Heart left ventricle (tissue), 16 donors: ENCODE data around the gene UBE2H. TPM values are rescaled to one million over a fixed set of nuclear protein-coding genes. Genes with fewer than 3 reads are reported as not detected.

Source experiments
- ATAC-seq, 4 donors: fragments of 200-7000 bp; cut with Tn5 transposase; one replicate each; pipeline ENCODE4 v1.9.1; 2020 to 2022; ENCODE audit warnings: moderate library complexity in 4 of 4, mild to moderate bottlenecking in 3 of 4, moderate number of reproducible peaks in 1 of 4
- DNase-seq, 5 donors: peaks; one replicate each; pipeline ENCODE4 v3.0.0-alpha.2; 2020
- H3K27ac ChIP-seq, 12 donors: fragments of 200-600 bp; sonication (generic) in 4 of 12; one replicate each; pipeline versions ENCODE4 v1.5.0 to v1.8.0; 2016 to 2022; ENCODE audit warnings: mild to moderate bottlenecking in 2 of 12
- H3K27me3 ChIP-seq, 9 donors: fragments of 200-600 bp; sonication (generic) in 2 of 9; one replicate each; pipeline versions ENCODE4 v1.5.1 to v1.8.0; 2016 to 2022; ENCODE audit warnings: mild to moderate bottlenecking in 3 of 9
- H3K36me3 ChIP-seq, 9 donors: fragments of 200-600 bp; sonication (generic) in 2 of 9; one replicate each; pipeline versions ENCODE4 v1.5.0 to v1.8.0; 2018 to 2022; ENCODE audit warnings: mild to moderate bottlenecking in 2 of 9
- H3K4me1 ChIP-seq, 12 donors: fragments of 200-600 bp; sonication (generic) in 4 of 12; one replicate each; pipeline versions ENCODE4 v1.5.0 to v1.8.0; 2016 to 2022; ENCODE audit warnings: mild to moderate bottlenecking in 3 of 12
- H3K4me3 ChIP-seq, 12 donors: fragments of 200-600 bp; sonication (generic) in 4 of 12; one replicate each; pipeline versions ENCODE4 v1.5.0 to v1.8.0; 2017 to 2022; ENCODE audit warnings: mild to moderate bottlenecking in 9 of 12, moderate library complexity in 4 of 12
- H3K9me3 ChIP-seq, 12 donors: fragments of 200-600 bp; sonication (generic) in 4 of 12; one replicate each; pipeline versions ENCODE4 v1.5.0 to v1.8.0; 2016 to 2022; ENCODE audit warnings: mild to moderate bottlenecking in 1 of 12
- POLR2A ChIP-seq, 2 donors: fragments of 450-650 bp; IDR thresholded peaks; one replicate each; pipeline ENCODE4 v1.6.1; 2017; ENCODE audit warnings: antibody characterized with exemption in 2 of 2, mild to moderate bottlenecking in 2 of 2, moderate library complexity in 2 of 2
- WGBS, 4 donors: extraction: QIAGEN DNeasy Blood & Tissue Kit in 2 of 4; methylation state at CpG; one replicate each; pipeline versions ENCODE4 v1.1.5 to v1.1.7; 2013 to 2018; 5-methylcytosine and 5-hydroxymethylcytosine counted together
- intact Hi-C, 10 donors: fragments of 100-400 bp; cut with DNase I; formaldehyde crosslinking; loops; one replicate each; pipeline versions ENCODE4 v1.11.1 to v1.14.2; 2022
- polyA plus RNA-seq, 2 donors: library from polyadenylated mRNA; stranded (reverse); fragments of 200-250 nt; gene quantifications; one replicate each; pipeline ENCODE4 v1.2.3, GENCODE V29; 2013
- total RNA-seq, 9 donors: library from RNA; depleted of rRNA in 2 of 9; stranded (reverse); fragments of >200 nt in 2 of 9; fragmentation: NEBNext Ultra II Directional in 3 of 9; extraction: Animal tissue kit (Norgen Biotek cat#: 25700) in 3 of 9; gene quantifications; one replicate each; pipeline versions ENCODE4 v1.1.0 to v1.2.4, GENCODE V29; 2016 to 2023
- TF ChIP-seq, protein P1 (sequence below), 12 donors: fragments of 200-600 bp; sonication (generic) in 4 of 12; IDR thresholded peaks; one replicate each; pipeline versions ENCODE4 v1.5.0 to v1.8.0; 2018 to 2022; ENCODE audit warnings: antibody characterized with exemption in 12 of 12, mild to moderate bottlenecking in 5 of 12
- donor health status: ischemic (EF 13 %, LVEDD 7.1; RV severe dilation, severe dysfunction).
- donor health status: healthy with polysubstance abuse.
- donor health status: DM: no; HTN: yes; CAD: no.
- donor health status: DM: no; HTN: no; CAD: no.
- donor health status: ischemic (EF 25% LVEDD 6.9; RV normal size, moderate dysfunction).
- donor health status: ischemic (EF 25% LVEDD 5.7; RV mildly dilated, moderate dysfunction).
- donor health status: healthy.
- donor health status: DM: yes; HTN: yes; CAD: no.
- donor health status: ischemic (EF 35%, LVEDD 5.7; RV mildly dilated, moderate dysfunction).
- donor health status: nonischemic (EF 11% LVEDD 7.7; RV severe dilation, severe dysfunction).
- donor health status: DM: yes; HTN: yes; CAD: no.
- donor health status: PGD.
- donor health status: ischemic (EF 29% LVEDD 5.4; RV normal size, mild dysfunction).
- donor health status: nonischemic (EF 23%, LVEDD 6.1; RV moderate dilation, normal function).

The UBE2H gene
- total and polyA plus RNA-seq, 11 donors: 46.5 to 219 (median 112) TPM

DNA sequence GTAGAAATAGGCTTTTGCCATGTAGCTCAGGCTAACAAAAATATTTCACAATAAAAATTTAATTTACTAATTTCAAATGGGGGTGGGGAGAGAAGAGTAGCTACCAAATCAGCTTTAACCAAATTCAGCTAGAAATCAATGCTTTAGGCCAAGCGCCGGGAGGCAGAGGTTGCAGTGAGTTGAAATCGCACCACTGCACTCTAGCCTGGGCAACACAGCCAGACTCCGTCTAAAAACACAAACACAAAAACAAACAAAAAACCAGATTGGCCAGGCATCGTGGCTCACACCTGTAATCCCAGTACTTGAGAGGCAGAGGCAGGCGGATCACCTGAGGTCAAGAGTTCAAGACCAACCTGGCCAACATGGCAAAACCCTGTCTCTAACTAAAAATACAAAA, 9.4 kb downstream of the UBE2H start:
- Histone ChIP-seq H3K4me3 (no peak overlapping the region), H3K27ac (no peak overlapping the region), H3K9me3 (no peaks in the 10 kb centered on the region), H3K4me1 (peaks cover under 1 to 52% (median 30%) of the 10 kb centered on the region in 12 donors), H3K27me3 (no peaks in the 10 kb centered on the region), H3K36me3 (peaks cover 0 to 19% (median 11%) of the 10 kb centered on the region in 9 donors)
- no peak for TF ChIP-seq POLR2A (IDR thresholded peaks at IDR 0.05)
- TF ChIP-seq, protein P1, sequence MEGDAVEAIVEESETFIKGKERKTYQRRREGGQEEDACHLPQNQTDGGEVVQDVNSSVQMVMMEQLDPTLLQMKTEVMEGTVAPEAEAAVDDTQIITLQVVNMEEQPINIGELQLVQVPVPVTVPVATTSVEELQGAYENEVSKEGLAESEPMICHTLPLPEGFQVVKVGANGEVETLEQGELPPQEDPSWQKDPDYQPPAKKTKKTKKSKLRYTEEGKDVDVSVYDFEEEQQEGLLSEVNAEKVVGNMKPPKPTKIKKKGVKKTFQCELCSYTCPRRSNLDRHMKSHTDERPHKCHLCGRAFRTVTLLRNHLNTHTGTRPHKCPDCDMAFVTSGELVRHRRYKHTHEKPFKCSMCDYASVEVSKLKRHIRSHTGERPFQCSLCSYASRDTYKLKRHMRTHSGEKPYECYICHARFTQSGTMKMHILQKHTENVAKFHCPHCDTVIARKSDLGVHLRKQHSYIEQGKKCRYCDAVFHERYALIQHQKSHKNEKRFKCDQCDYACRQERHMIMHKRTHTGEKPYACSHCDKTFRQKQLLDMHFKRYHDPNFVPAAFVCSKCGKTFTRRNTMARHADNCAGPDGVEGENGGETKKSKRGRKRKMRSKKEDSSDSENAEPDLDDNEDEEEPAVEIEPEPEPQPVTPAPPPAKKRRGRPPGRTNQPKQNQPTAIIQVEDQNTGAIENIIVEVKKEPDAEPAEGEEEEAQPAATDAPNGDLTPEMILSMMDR (IDR thresholded peaks at IDR 0.05): no peak
- no peak for DNase-seq
- intact Hi-C loops: loop anchor here in 1 of 10 donors (10.0 kb wide), 1 partner anchor 99 kb away; no protein-coding TSS in a partner anchor
- ATAC-seq: no peak
- WGBS, 4 donors: 87 to 94% (median 90%) methylated on average over 6 of the region's 6 CpGs

DNA sequence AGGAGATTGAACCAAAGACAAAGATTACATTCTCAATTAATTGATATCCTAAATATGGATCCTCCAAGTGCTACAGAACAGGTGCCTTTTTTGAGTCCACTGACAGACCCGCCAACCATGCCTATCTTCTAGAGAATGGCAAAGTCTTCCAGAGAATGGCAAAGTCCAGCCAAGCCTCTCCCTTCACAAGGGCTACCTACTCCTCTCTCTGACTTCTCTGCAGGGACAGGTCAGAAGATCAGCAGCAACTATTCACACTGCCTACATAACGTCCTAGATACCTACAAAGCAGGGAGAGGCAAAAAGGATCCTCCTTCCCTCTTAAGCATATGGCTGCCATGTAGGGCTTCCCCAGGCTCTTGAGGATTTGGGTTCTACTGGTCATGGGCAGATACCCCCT, 12.4 kb downstream of the UBE2H start:
- TF ChIP-seq, protein P1 (IDR thresholded peaks at IDR 0.05): no peak
- TF ChIP-seq POLR2A (IDR thresholded peaks at IDR 0.05): no peak
- H3K4me3 ChIP-seq: no peak overlapping the region
- intact Hi-C loops: loop anchor here in 1 of 10 donors (10.0 kb wide), 1 partner anchor 96 kb away; no protein-coding TSS in a partner anchor
- H3K36me3 ChIP-seq: peaks cover 0 to 30% (median 13%) of the 10 kb centered on the region in 9 donors
- 45 to 72% (median 59%) methylated on average over 2 of the region's 2 CpGs for WGBS, 4 donors
- H3K9me3 ChIP-seq: no peaks in the 10 kb centered on the region
- DNase-seq (no peak), ATAC-seq (peak in 2 of 4 donors; percentile 39 to 55)
- no peaks in the 10 kb centered on the region for H3K27me3 ChIP-seq
- H3K4me1 ChIP-seq: peaks cover 0 to 31% (median 14%) of the 10 kb centered on the region in 12 donors
- H3K27ac ChIP-seq: peak overlapping the region in 7 of 12 donors; percentile 5 to 52 (median 25)

DNA sequence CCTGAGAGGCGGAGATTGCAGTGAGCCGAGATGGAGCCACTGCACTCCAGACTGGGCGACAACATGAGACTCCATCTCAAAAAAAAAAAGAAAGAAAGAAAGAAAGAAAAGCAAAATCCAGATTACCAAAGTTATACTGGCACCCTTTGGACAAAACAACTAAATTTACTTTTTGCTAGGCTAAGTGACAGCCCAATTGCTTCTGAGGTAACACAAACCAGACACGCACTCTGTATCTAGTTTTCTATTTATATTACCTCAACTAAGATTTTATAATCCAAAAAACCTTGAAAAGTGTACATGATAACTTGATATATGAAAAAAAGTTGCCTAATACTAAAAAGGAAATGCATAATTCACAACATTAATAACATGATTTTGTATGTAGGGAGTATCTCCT, 12.9 kb downstream of the UBE2H start:
- intact Hi-C loops: loop anchor here in 1 of 10 donors (10.0 kb wide), 1 partner anchor 95 kb away; no protein-coding TSS in a partner anchor
- Histone ChIP-seq H3K4me3 (no peak overlapping the region), H3K9me3 (no peaks in the 10 kb centered on the region), H3K27me3 (no peaks in the 10 kb centered on the region), H3K27ac (peak overlapping the region in 6 of 12 donors; percentile 5 to 52 (median 26)), H3K36me3 (peaks cover 0 to 34% (median 17%) of the 10 kb centered on the region in 9 donors), H3K4me1 (peaks cover 0 to 31% (median 14%) of the 10 kb centered on the region in 12 donors)
- ATAC-seq (no peak), DNase-seq (no peak)
- no peak for TF ChIP-seq POLR2A (IDR thresholded peaks at IDR 0.05)
- TF ChIP-seq, protein P1 (IDR thresholded peaks at IDR 0.05): no peak
- WGBS, 4 donors: 72 to 81% (median 76%) methylated on average over 4 of the region's 4 CpGs

DNA sequence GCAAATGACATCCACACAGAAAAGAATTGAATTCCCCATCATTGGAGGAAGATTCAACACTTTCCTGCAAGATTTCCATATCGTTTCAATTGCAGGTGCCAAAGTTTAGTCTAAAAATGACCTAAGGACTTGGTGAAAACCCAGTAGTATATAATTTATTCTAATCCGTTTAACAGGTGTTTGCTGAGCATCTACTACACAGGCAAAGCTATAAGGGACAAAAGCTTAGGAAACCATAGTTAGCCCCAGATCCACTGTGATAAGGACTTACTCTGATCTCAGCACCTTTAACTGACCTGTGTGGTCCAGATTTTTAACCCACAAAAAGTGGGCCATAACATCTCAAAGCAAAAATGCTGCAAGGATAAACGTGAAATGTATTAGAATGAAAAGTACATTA, 19.1 kb downstream of the UBE2H start:
- intact Hi-C loops: no loop called here
- Histone ChIP-seq H3K4me3 (no peak overlapping the region), H3K27ac (no peak overlapping the region), H3K36me3 (peaks cover 0 to 58% (median 37%) of the 10 kb centered on the region in 9 donors), H3K27me3 (no peaks in the 10 kb centered on the region), H3K4me1 (peaks cover 0 to 15% (median under 1%) of the 10 kb centered on the region in 12 donors), H3K9me3 (no peaks in the 10 kb centered on the region)
- 70 to 80% (median 72%) methylated on average over 3 of the region's 3 CpGs for WGBS, 4 donors
- ATAC-seq: no peak
- no peak for TF ChIP-seq POLR2A (IDR thresholded peaks at IDR 0.05)
- TF ChIP-seq, protein P1 (IDR thresholded peaks at IDR 0.05): no peak
- no peak for DNase-seq
